SK-N-MC (cell line): ENCODE data around the gene CELSR1.

Experiments
- EZH2 ChIP-seq: fragments of 200-600 bp; sonication (generic); IDR thresholded peaks from one replicate; pipeline ENCODE4 v1.6.1; 2017; ENCODE audit warnings: antibody characterized with exemption
- FOXP2 ChIP-seq: optimal IDR thresholded peaks from 2 replicates; pipeline ENCODE3; 2011; ENCODE audit warnings: mild to moderate bottlenecking, moderate library complexity; ENCODE audit not compliant: insufficient read depth; ENCODE audit errors: extremely low read length, control extremely low read depth
- POLR2AphosphoS5 ChIP-seq: IDR thresholded peaks from 2 replicates; pipeline ENCODE4 v1.6.1; 2012; ENCODE audit warnings: mild to moderate bottlenecking, low read depth, low read length, borderline replicate concordance

DNA sequence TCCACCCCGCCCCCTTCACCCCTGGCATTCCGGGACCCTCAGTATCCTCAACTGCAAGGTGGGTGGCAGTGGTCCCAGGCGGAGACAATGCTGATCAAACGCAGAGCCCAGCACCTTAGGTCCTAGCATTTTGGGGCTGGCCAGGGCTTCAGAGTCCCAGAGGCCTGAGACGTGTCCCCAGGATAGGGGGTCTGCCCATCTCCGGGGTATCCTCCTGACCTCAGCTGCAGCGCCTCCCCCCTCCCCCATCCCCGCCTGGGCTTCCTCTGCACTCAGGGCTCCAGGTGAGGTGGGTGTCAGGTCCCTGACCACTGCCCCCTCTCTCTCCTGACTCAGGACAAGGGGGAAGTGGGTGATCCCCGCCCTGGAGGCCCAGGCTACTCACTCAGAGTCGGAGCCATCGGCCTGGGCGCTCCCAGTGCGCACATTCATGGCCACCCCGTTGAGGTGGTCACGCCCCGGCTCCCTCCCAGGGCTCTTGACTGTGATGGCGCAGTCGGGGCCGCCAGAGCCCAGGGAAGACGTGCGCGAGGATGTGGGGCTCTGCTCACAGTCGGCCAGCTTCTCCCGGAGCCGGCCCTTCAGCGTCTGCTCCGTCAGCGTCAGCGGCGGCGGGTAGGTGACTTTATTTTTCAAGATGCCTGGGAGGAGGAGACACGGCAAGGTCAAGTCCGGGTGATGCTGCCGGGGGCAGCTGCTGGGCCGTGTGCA lies 173.7 kb downstream of the CELSR1 start:
- TF ChIP-seq POLR2AphosphoS5 (no peak), EZH2 (no peak), FOXP2 (no peak)
